Body of pancreas (tissue), 4 donors: ENCODE results near the gene ZNF236. TPM values are rescaled to one million over a fixed set of nuclear protein-coding genes. Genes with fewer than 3 reads are reported as not detected.

Experiments
- ATAC-seq: fragments of 150-250 bp; one replicate; pipeline ENCODE4 v1.9.1; 2016
- DNase-seq, 4 donors: peaks; one replicate each; pipeline ENCODE4 v3.0.0-alpha.2; 2019
- H3K27ac ChIP-seq, 4 donors: fragments of 200-600 bp; sonication (generic); 1 replicate in 3 of 4; 2 replicates in 1 of 4; pipeline versions ENCODE4 v1.5.1 to v1.6.1; 2016 to 2019; ENCODE audit warnings: mild to moderate bottlenecking in 1 of 4, mixed read lengths in 1 of 4, moderate library complexity in 1 of 4
- H3K27me3 ChIP-seq, 2 donors: fragments of 200-600 bp; sonication (generic); one replicate each; pipeline ENCODE4 v1.6.0; 2016; ENCODE audit warnings: mild to moderate bottlenecking in 1 of 2
- H3K36me3 ChIP-seq, 2 donors: fragments of 200-600 bp; sonication (generic); replicated peaks in 1 of 2; 2 replicates each; pipeline ENCODE4 v1.5.1; 2016; ENCODE audit warnings: low read depth in 2 of 2; ENCODE audit not compliant: insufficient read depth in 1 of 2
- H3K4me1 ChIP-seq: fragments of 200-600 bp; sonication (generic); one replicate; pipeline ENCODE4 v1.6.0; 2016
- H3K4me3 ChIP-seq, 2 donors: fragments of 200-600 bp; sonication (generic); 1 replicate in 1 of 2; 2 replicates in 1 of 2; pipeline ENCODE4 v1.5.1; 2016 to 2019
- H3K9me3 ChIP-seq, 3 donors: fragments of 200-600 bp; sonication (generic); 1 replicate in 2 of 3; 2 replicates in 1 of 3; pipeline ENCODE4 v1.5.1; 2016
- CTCF ChIP-seq, 7 experiments: fragments of 450-650 bp in 4 of 7; fragments of 200-600 bp in 3 of 7; sonication (generic) in 3 of 7; IDR thresholded peaks; one replicate each; pipeline ENCODE4 v1.5.1; 2016 to 2019; ENCODE audit warnings: antibody characterized with exemption in 7 of 7
- POLR2A ChIP-seq, 3 donors: fragments of 450-650 bp; IDR thresholded peaks; one replicate each; pipeline ENCODE4 v1.6.1; 2016; ENCODE audit warnings: antibody characterized with exemption in 3 of 3, mild to moderate bottlenecking in 2 of 3
- WGBS, 2 donors: methylation state at CpG; one replicate each; pipeline ENCODE4 v1.1.5; 2017; 5-methylcytosine and 5-hydroxymethylcytosine counted together
- intact Hi-C: fragments of 100-400 bp; cut with DNase I; formaldehyde crosslinking; loops from one replicate; pipeline ENCODE4 v1.15.1; 2023
- total RNA-seq, 2 donors: library from RNA; depleted of rRNA; stranded (reverse); fragments of >200 nt; gene quantifications; one replicate each; pipeline ENCODE4 v1.1.0, GENCODE V29; 2016

ZNF236 gene
- total RNA-seq, 2 donors from 2014 or later = 9.6 to 22.7 TPM

DNA sequence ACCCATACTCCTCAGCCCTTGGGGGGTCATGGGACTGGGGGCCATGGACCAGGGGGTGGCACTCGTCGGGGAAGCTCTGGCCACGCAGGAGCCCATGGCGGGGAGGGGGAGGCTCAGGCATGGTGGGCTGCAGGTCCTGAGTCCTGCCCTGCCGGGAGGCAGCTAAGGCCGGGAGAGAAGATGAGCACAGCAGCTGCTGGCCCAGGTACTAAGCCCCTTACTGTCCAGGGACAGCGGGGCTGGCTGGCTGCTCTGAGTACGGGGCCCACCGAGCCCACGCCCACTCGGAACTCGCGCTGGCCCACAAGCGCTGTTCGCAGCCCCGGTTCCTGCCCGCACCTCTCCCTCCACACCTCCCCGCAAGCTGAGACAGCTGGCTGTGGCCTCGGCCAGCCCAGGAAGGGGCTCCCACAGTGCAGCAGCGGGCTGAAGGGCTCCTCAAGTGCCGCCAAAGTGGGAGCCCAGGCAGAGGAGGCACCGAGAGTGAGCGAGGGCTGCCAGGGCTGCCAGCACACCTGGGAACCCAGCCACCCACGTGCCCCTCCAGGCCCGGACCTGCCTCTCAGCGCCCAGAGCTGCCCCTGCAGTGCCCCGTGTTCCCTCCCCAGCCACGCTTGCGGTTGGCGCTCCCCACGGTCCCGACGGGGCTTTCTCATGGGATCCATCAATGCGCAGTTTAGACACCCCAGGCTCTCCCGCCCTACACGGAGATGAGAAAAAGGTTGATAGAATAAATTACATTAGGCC is 33.6 kb upstream of the ZNF236 start:
- no peak for ATAC-seq
- intact Hi-C loops = no loop called here
- 88 to 96% methylated on average over 30 to 32 of the region's 36 CpGs for WGBS, 2 donors
- TF ChIP-seq POLR2A (IDR thresholded peaks at IDR 0.05) (no peak), CTCF (IDR thresholded peaks at IDR 0.05) (no peak)
- Histone ChIP-seq H3K27me3 (no peaks in the 10 kb centered on the region), H3K27ac (no peak overlapping the region), H3K36me3 (no peaks in the 10 kb centered on the region), H3K9me3 (peaks cover 0 to 5% (median 0%) of the 10 kb centered on the region in 3 donors), H3K4me3 (no peak overlapping the region), H3K4me1 (no peaks in the 10 kb centered on the region)
- DNase-seq = no peak

DNA sequence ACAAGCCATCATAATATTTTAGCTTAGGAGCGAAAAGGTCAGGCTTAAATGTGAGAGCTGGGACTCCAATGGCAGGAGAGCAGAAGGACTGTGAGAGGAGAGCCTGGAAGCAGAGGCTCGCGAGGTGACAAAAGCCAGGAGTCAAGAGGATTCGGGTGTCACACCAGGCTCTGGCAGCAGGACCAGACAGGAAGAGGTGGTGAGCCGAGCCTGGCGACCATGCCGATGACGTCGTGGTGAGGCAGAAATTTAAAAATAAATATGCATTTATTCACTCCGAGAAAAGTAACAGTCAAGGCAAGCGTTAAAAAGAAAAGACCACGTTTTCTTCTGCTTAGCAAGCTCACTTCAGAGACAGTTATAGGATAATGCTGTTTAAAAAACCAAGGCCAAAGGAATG is 31.3 kb upstream of the ZNF236 start:
- Histone ChIP-seq H3K9me3 (peaks cover 0 to 5% (median 0%) of the 10 kb centered on the region in 3 donors), H3K4me1 (no peaks in the 10 kb centered on the region), H3K27ac (no peak overlapping the region), H3K4me3 (no peak overlapping the region), H3K27me3 (no peaks in the 10 kb centered on the region), H3K36me3 (no peaks in the 10 kb centered on the region)
- DNase-seq = no peak
- intact Hi-C loops = no loop called here
- TF ChIP-seq CTCF (IDR thresholded peaks at IDR 0.05) (no peak), POLR2A (IDR thresholded peaks at IDR 0.05) (no peak)
- WGBS, 2 donors = 82 to 86% methylated on average over 12 of the region's 12 CpGs
- no peak for ATAC-seq

DNA sequence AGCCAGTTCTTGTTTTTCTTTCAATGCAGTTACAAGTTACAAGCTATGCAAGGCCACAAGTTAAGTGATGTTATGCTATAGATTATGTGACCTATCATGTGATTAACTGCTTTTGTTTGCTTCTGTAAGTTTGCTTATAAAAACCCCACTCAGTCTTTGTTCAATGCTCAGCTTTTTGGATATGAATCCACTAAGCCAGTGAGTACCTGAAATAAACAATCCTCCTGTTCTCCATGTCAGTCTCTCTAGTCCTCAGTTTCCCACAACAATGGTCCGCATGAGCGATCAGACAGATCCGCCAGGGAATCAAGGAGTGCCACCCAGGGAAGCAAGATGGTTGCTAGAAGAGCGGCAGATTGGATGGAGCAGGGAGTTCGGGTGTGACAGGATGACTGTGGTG is 30.7 kb upstream of the ZNF236 start:
- H3K4me3 ChIP-seq = no peak overlapping the region
- TF ChIP-seq POLR2A (IDR thresholded peaks at IDR 0.05) = no peak
- no peak for TF ChIP-seq CTCF (IDR thresholded peaks at IDR 0.05)
- H3K4me1 ChIP-seq = no peaks in the 10 kb centered on the region
- no peak for DNase-seq
- no peaks in the 10 kb centered on the region for H3K27me3 ChIP-seq
- intact Hi-C loops = no loop called here
- no peaks in the 10 kb centered on the region for H3K36me3 ChIP-seq
- H3K27ac ChIP-seq = no peak overlapping the region
- 75 to 92% methylated on average over 5 of the region's 5 CpGs for WGBS, 2 donors
- H3K9me3 ChIP-seq = peaks cover 0 to 5% (median 0%) of the 10 kb centered on the region in 3 donors
- ATAC-seq = no peak

DNA sequence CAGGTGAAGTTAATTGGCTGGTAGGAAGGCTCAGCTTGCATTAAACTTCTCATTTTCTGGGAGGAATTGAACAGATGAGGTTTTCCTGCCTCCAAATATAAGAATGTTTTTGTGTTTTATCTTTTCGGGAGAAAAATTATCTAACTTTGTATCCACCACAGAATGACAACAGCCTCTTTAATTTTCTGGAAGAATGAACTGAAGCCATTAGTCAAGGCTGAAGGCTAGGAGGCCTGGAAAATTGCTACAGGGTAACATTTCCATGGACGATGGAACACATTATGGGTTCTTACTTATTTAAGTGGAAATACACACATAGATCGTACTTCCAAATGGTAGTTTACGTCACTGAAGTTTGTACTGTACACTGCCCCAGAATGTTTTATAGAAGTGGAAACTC is 28.0 kb upstream of the ZNF236 start:
- TF ChIP-seq POLR2A (IDR thresholded peaks at IDR 0.05) (no peak), CTCF (IDR thresholded peaks at IDR 0.05) (no peak)
- WGBS, 2 donors = 62 to 76% methylated on average over 4 of the region's 4 CpGs
- Histone ChIP-seq H3K4me3 (no peak overlapping the region), H3K27me3 (no peaks in the 10 kb centered on the region), H3K4me1 (no peaks in the 10 kb centered on the region), H3K36me3 (no peaks in the 10 kb centered on the region), H3K27ac (no peak overlapping the region), H3K9me3 (peaks cover 0 to 5% (median 0%) of the 10 kb centered on the region in 3 donors)
- DNase-seq (no peak), ATAC-seq (no peak)
- intact Hi-C loops = no loop called here
